ENCODE results near the gene MC2R. TPM values are rescaled to one million over a fixed set of nuclear protein-coding genes. Genes with fewer than 3 reads are reported as not detected.

MC2R gene
- not detected in 2 replicates for total RNA-seq (2021; fragmentation: NEBNext Ultra II Directional; extraction: Animal tissue kit (Norgen Biotek cat#: 25700))
- not detected in 2 replicates for polyA plus RNA-seq (2011; rRNA removed)
- not detected for polyA plus RNA-seq (2011; cell fraction: cytosol; rRNA removed)
- polyA plus RNA-seq (2011; cell fraction: nucleus; rRNA removed): not detected
- not detected in 4 replicates for polyA plus RNA-seq (2012, experiment 1 of 2)
- not detected for polyA plus RNA-seq (2012, experiment 2 of 2)
- not detected for polyA plus RNA-seq (2013, experiment 1 of 2)
- polyA plus RNA-seq (2013, experiment 2 of 2): not detected
- not detected in 2 replicates for polyA minus RNA-seq (2011; rRNA and poly(A)+ RNA removed)
- not detected for polyA minus RNA-seq (2011; cell fraction: cytosol; rRNA and poly(A)+ RNA removed)
- not detected for polyA minus RNA-seq (2011; cell fraction: nucleus; rRNA and poly(A)+ RNA removed)
- long read RNA-seq, experiment 1: 0 reads
- long read RNA-seq, experiment 2: 0 reads

DNA sequence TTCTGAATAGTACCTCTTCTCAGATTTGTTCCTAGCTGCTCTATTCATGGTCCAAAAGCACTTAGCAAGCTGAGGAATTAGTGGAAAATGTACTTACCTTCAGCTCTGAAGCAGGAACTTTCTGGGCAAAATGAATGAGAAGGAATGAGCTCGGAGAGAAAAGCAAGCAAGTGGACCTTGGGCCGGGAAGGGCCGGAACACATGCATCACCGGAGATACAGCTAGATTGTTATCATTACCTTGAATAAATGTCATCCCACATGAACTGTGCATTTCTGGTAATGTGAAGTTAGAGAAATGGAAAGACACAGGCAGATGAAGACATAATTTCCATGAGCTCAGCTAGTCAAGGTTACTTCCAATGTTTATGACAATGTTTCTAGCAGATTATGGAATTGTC is at the start of gene MC2R:
TSS of gene MC2R (minus strand) at position 146 of the 400 bp plus-strand sequence. CDS start 30,018 bp downstream, outside the sequence.
- Histone ChIP-seq H4K20me1 (replicated peaks in 1 of 2; ENCODE audit: control insufficient read depth in 1 of 2, insufficient read depth in 2 of 2, low read length in 2 of 2) (no peaks in the 10 kb centered on the region), H2AK5ac (ENCODE audit: low read depth, low read length) (no peak within 1 kb of the TSS), H2BK120ac (replicated peaks; ENCODE audit: low read depth, low read length) (no peak within 1 kb of the TSS), H3K18ac (ENCODE audit: extremely low read depth, low read length) (no peak within 1 kb of the TSS), H3K23me2 (ENCODE audit: low read depth, low read length) (peaks cover 1% of the 10 kb centered on the region; the same call in 1 of the 2 replicates), H3K56ac (replicated peaks; ENCODE audit: insufficient read length, low read depth, low read length) (no peak within 1 kb of the TSS), H3K4me3 (ENCODE audit: extremely low read depth in 1 of 4, insufficient read depth in 2 of 4, low read depth in 3 of 4, low read length in 4 of 4) (no peak within 1 kb of the TSS), H3K4me2 (ENCODE audit: insufficient read depth in 1 of 2, low read depth in 2 of 2, low read length in 2 of 2) (no peak within 1 kb of the TSS), H2BK20ac (ENCODE audit: low read length) (no peak within 1 kb of the TSS), H3K23ac (ENCODE audit: insufficient read length) (no peak within 1 kb of the TSS), H3K36me3 (ENCODE audit: control insufficient read depth in 2 of 4, insufficient read depth in 4 of 4, low read length in 3 of 4) (no peaks in the 10 kb centered on the region), H2BK12ac (ENCODE audit: low read depth, low read length) (no peak within 1 kb of the TSS; the same call in 1 of the 2 replicates), H3K14ac (ENCODE audit: insufficient read length) (no peak within 1 kb of the TSS), H4K8ac (ENCODE audit: extremely low read depth, insufficient read depth, low read length) (no peak within 1 kb of the TSS), H3K27me3 (replicated peaks in 1 of 4; ENCODE audit: control insufficient read depth in 3 of 4, extremely low read depth in 1 of 4, insufficient read depth in 3 of 4, low read length in 3 of 4) (no peaks in the 10 kb centered on the region), H2AFZ (ENCODE audit: low read length) (0 out of 2 replicates have a peak within 1 kb of the TSS, but pooled peaks have one; percentile 16), H3K4ac (replicated peaks; ENCODE audit: insufficient read length, low read depth, low read length) (no peak within 1 kb of the TSS), H3K9me3 (ENCODE audit: insufficient read depth in 2 of 2, low read depth in 1 of 2, low read length in 1 of 2) (no peaks in the 10 kb centered on the region), H3K79me1 (ENCODE audit: low read depth, low read length) (no peaks in the 10 kb centered on the region), H3K9ac (replicated peaks in 1 of 4; ENCODE audit: extremely low read depth in 1 of 4, low read depth in 3 of 4, low read length in 3 of 4) (no peak within 1 kb of the TSS), H4K5ac (ENCODE audit: insufficient read length, low read depth, low read length) (no peak within 1 kb of the TSS), H3K27ac (ENCODE audit: low read depth, low read length) (no peak within 1 kb of the TSS), H2BK15ac (ENCODE audit: low read length) (no peak within 1 kb of the TSS), H3K4me1 (replicated peaks in 1 of 4; ENCODE audit: control insufficient read depth in 3 of 4, insufficient read depth in 4 of 4, low read length in 3 of 4) (no peaks in the 10 kb centered on the region), H3K79me2 (ENCODE audit: control insufficient read depth in 1 of 2, insufficient read depth in 2 of 2, low read length in 2 of 2) (no peaks in the 10 kb centered on the region), H4K91ac (replicated peaks; ENCODE audit: insufficient read length, low read length) (no peak within 1 kb of the TSS), H2BK5ac (ENCODE audit: low read depth, low read length) (no peak within 1 kb of the TSS)
- FAIRE-seq (no peak), DNase-seq (ENCODE audit: low read depth in 1 of 2, low spot score in 2 of 2) (no peak)
- CTCF ChIA-PET (ENCODE audit: partially characterized antibody): interaction anchor here (1.1 to 1.2 kb wide), 2 partner anchors 53 to 61 kb away, joined by 3 read pairs; no protein-coding TSS in a partner anchor
- POLR2A ChIA-PET (ENCODE audit: partially characterized antibody): interaction anchor here (0.6 kb wide), 1 partner anchor 62 kb away, joined by 4 read pairs; no protein-coding TSS in a partner anchor
- 84% methylated on average over 4 of the region's 4 CpGs; no CpG with 5 or more reads in 1 of the 2 experiments for WGBS, 2 experiments (ENCODE audit: extremely low coverage in 1 of 2, insufficient coverage in 1 of 2, insufficient read length in 1 of 2, insufficient replicate concordance in 2 of 2, low coverage in 1 of 2, low lambda C conversion rate in 2 of 2, missing lambda C conversion rate in 1 of 2)
- TF ChIP-seq, protein P1, sequence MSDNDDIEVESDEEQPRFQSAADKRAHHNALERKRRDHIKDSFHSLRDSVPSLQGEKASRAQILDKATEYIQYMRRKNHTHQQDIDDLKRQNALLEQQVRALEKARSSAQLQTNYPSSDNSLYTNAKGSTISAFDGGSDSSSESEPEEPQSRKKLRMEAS (IDR thresholded peaks at IDR 0.05): no peak
- TF ChIP-seq SRF (IDR thresholded peaks at IDR 0.05; ENCODE audit: low read depth, low read length) (no peak), SP4 (IDR thresholded peaks at IDR 0.05; ENCODE audit: low read length) (no peak), EP300 (IDR thresholded peaks at IDR 0.05; ENCODE audit: borderline replicate concordance in 1 of 2, low read depth in 2 of 2, low read length in 2 of 2) (no peak), KDM4A (IDR thresholded peaks at IDR 0.05; ENCODE audit: low read depth, low read length, severe bottlenecking) (no peak), SP2 (IDR thresholded peaks at IDR 0.05; ENCODE audit: low read length) (no peak), POU5F1 (IDR thresholded peaks at IDR 0.05; ENCODE audit: low read depth, low read length) (no peak), RBBP5 (IDR thresholded peaks at IDR 0.05; ENCODE audit: borderline replicate concordance, low read depth, low read length) (no peak), RNF2 (IDR thresholded peaks at IDR 0.05; ENCODE audit: borderline replicate concordance, low read depth, low read length, missing control alignments, poor library complexity, severe bottlenecking) (no peak), TEAD4 (IDR thresholded peaks at IDR 0.05; ENCODE audit: low read depth, low read length) (no peak), CBX8 (IDR thresholded peaks at IDR 0.05; ENCODE audit: borderline replicate concordance, low read depth, low read length) (no peak)
